ENCODE data around the gene IL11.
"Not testable (repeated sequence)": the region's sequence is repeated elsewhere in the genome, so short reads cannot be mapped to it uniquely, and the experiment has no call there.

Gene IL11

DNA sequence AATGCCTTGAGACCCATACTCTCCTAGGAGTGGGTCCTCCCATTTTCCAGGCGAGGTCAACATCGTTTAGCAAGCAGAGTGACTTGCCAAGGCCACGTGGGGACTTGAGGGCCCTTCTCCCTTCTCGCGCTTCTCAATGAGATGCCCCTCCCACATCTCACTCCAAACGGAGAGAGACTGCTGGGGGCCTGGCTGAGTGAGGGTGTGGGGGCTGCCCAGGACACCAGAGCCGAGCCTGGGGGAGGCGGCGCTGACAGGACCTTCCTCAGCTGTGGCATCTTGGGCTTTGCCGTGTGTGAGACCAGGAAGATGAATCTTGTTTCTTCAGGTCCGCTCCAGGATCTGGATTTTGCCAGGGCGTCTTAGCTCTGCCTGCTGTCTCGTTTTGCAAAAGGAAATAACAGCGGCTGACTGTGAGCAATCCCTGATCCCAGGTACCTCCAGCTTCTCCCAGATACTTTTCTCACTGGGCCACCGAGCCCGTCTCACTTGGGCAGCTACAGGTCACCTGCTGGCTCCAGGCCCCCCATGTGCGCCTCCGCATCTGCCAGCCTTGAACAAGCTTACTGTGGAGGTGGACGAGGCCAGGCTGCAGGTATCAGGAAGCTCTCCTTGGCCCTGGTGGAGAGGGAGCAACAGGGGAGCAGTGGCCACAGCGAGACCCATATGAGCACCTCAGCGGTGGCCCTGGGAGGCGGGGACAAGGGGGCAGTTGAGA is 21.8 kb downstream of the IL11 start:
- DNase-seq = no peak

DNA sequence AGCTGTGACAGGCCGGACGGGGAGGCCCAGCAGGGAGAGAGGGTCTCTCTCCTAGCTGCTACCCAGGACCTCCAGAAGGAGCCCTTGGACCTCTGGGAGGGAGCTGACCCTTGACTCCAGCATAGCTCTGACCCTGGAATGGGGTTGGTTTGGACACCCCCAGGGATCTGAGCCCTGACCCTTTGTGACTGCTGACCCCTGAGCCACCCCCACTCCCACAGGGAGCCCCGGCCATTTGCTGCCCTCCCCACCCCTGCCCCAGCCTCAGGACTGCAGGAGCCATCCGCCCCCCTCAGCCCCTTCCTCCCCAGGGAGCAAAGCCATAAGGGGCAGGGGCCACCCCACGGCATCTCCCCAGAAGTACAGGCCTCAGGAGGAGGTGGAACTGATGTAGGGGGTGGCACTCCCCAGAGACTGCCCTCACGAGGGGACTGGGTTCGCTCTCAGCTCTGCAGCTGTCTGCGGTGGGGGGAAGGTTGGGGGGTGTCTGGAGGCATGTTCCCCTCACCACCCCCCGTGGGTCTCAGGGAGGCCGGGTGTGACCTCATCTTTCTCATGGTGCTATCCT is 22.7 kb downstream of the IL11 start:
- DNase-seq = no peak

DNA sequence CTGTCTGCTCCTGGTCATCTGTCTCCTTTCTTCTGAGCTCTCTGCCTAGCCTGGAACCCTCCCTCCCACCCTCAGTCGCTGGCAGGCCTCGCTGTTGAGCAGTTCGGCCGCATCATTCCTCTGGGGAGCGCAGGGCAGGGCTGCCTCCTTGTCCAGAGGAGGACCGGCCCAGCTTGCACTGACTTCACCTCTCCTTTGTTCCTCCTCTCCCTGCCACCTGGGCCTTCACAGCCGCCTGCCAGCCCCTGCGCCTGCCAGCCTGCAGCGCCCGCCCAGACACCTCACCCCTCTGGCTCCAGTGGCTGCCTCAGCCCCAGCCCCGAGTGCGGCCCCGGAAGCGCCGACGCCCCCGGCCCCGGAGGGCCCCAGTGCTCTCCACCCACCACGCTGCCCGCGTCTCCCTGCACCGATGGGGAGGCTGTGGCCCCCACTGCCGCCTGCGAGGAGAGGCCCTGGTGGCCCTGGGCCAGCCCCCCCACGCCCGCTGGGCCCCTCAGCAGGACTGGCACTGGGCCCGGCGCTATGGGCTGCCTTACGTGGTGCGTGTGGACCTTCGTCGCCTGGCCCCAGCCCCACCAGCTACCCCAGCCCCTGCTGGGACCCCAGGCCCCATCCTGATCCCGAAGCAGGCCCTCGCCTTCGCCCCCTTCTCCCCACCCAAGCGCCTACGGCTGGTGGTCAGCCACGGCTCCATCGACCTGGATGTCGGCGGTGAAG is 23.4 kb downstream of the IL11 start:
- DNase-seq = no peak

DNA sequence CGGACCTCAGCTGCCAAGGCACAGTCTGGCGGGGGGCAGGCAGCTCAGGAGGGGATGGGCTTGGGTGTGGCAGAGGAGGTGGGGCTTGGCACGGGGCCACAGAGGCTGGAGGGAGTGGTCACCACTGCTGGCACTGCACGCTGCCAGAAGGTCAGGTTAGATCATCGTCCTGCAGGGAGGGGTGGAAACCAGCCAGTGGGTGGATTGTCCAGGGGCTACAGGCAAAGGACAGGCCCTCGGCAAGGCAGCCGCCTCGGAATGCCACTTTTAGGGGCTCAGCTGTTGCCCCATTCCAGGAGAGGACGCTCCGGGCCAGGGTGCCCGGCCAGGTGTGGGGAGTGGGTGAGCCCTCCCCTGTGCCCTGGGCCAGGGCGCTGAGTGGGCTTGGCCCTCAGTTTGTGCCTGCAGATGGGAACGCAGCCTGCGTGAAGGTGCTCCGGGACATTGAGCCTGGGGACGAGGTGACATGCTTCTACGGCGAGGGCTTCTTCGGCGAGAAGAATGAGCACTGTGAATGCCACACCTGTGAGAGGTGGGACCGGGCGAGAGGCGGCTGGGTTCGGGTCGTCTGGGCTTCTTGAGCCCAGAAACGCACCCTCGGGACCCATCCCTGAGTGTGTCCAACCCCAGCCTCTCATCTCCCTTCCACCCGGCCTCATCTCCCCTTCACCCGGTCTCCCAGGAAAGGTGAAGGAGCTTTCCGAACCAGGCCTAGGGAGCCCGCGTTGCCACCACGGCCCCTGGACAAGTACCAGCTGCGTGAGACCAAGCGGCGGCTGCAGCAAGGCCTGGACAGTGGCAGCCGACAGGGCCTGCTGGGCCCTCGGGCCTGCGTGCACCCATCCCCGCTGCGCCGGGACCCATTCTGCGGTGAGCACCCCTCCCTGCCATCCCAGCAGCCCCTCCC is 24.2 kb downstream of the IL11 start:
- DNase-seq = no peak

DNA sequence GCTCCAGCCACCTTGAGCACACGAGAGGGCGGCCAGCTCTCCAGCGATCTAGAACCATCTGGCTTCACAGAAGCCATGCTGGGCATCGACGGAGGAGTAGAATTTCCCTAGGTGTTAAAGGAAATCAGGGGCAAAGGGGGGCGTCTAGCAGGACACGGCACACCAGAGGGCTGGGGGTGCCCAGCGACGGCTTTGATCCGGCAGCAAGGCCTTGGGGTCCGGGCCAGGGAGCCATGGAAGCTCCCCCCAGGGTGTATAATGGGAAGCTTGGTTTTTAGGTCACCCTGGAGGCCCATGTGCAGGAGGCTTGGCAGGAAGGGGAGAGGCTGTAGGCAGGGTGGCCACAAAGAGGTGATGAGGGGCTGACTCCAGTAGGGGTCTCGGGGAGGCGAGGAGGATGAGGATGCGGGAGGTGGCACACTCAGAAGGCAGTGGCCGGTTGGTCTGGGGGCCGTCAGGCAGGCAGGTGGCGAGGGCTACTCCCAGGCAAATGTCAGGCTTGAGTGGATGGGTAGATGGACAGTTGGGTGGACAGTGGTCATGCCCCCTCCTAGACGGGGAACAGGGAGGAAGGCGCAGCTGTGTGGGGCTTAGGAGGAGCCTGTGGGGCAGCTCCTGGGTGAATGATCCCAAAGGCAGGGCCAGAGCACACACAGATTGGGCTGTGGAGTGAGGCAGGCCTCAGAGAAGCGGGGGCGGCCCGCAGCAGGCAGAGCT is 25.0 kb downstream of the IL11 start:
- no peak for DNase-seq

DNA sequence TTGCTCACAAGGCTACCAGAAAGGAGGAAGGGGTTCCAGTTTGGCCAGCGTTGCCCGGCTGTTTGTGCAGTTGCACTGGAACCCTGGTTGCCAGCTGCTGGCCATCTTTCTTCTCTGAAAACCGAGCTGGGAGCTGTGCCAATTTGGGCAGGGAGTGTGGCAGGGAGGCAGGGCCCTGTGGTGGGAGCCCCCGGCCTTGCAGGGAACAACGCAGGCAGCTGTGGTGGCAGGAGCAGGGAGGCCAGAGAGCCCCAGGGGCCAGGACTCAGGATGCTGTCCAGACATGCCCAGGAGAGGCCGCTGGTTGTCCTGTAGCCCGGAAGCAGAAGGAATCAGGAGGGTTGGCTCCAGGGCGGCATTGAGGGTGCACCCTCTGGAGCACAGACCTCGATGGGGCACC is 25.8 kb downstream of the IL11 start:
- no peak for DNase-seq

DNA sequence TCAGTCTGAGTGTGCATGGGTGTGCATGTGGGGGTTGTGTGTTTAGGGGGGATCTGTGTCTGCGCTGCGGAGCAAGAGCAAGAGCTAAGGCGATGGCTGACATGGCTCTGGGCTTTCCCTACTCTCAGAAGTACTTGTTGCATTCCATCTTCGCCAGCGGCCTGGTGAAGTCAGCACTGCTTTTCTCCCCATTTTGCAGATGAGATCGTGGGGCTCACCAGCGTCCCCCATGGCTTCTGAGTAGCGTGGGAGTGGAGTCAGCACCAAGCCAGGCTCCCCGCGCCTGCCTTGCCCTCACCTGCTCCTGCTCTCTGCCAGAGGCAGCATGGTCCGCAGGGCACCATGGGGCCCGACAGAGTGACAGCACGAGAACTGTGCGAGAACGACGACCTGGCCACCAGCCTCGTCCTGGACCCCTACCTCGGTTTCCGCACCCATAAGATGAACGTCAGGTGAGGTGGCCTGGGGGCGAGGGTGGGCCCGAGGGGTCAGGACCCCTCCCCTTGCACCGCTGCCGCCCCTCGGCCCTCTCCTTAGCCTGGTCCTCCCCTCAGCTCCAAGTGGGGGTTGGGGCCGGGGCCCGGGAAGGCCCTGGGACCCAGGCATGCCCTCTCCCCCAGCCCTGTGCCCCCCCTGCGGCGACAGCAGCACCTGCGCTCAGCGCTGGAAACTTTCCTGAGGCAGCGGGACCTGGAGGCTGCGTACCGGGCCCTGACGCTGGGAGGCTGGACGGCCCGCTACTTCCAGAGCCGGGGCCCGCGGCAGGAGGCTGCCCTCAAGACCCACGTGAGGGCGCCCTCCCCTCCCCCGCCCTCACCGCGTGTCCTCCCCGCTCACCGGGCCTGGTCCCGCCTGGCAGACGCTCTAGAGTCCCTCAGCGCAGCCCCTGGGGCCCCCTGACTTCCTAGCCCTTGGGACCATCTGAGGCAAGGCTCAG is 28.4 kb downstream of the IL11 start:
- no peak for DNase-seq

DNA sequence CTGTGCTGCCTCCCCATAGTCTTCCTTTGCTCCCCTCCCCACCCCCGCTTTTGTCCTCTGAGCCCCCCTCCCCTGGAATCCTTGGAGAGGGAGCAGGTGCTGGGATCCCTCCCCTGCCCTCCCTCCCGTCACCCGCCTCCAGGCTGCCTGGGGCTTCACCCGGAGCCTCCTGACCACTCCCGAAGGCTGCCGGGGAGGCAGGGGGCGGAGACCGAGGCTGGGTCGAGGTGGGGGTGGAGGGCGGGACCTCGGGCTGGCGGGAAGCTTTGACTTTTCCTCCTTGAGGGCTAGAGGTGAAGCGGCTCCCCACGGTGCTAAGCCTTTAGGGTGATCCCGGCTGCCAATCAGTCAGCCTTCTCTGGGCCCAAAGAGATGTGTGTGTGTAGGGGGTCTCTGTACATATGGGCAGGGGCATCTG is 29.1 kb downstream of the IL11 start:
- peak in 4 of 5 experiments; percentile 17 to 68 (median 46) for DNase-seq

DNA sequence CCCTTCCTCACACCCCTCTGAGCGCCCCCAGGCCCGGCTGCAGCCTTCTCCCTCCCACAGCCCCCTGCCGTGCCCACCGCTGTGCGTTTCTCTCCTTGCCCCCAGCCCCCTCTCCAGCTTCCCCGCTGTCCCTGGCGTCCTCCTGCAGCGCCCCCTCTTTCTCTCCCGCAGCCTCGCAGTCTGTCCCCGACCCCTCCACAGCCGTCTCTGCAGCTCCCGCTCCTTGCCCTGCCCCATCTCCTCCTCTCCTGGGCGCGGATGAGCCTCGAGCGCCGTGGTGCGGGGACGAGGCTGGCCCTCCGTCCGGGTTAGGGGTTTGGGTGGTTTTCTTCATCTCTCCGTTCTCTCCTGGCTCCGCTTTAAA is 29.5 kb downstream of the IL11 start:
- peak in 1 of 5 experiments; percentile 36 for DNase-seq

DNA sequence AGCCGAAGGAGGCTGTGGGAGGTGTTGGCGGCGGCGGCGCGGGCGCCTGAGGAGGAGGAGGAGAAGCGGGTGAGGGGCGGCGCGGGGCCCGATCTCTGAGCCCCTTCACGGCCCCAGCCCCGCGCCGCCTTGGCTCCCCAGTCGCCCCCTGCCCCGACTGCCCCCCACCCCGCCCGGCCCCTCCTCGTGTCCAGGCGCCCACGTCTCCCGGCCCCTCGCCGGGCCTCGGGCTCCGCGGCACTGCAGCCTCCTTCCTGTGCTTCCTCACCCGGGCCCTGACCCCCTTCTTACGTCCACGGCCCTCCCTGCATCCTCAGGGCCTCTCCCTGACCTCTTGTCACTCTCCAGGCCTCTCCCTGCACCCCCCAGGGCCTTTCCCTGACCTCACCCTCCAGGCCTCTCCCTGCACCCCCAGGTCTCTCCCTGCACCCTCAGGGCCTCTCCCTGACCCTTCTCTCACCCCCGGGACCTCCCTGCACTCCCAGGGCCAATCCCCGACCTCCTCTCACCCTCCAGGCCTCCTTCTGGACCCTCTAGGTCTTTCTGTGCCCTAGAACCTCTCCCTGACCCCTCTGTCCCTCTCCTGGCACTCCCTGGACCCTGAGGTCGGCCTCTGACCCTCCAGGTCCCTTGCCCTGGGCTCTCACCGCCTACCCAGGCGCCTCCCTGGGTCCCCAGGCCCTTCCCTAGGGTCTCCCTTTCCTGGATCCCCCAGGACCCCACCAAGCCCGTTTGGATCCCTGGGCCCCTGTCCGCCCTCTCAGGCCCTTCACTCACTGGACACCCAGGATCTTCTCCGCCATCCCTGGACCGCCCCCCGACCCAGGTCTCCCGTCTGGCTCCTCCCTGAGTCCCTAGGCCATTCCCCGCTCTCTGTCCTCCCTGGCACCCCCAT is 30.1 kb downstream of the IL11 start:
- DNase-seq = peak in 2 of 5 experiments; percentile 16 to 30

DNA sequence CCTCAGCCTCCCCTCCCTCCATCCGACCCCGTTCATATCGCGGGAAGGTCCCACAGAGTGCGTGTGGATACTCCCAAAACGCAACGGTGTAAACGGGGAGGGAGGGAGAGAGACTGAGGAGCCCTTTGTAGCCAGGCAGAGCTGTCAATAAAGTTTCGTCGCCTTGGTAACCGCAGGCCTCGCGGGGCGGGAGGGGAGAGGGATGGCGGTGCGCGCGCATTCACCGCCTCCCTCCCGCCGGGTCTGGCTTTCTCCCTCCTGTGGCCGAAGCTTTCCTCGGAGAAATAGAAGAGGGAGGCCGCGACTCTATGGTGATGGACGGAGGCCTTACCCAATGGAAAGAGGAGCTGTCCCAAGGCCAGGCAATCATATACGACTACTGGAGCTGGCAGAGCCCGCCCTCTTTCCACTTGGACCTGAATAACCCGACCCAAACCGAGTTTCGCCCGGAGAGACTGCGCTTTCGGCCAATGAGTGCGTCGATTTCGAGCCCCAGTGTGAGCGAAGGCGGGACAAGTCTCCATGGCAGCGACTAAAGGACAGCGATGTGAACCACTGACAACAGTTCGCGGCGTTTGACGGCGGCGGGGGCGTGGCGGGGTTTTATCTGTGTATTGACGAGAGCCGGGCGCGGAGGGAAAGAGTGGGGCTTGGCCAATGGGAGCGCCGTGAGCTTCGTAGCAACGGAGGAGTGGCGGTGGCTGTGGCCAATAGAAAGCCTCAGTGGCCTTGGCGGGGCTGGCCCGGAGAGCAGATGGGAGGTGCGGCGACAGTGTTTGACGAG is 31.0 kb downstream of the IL11 start, which contains the start of gene KMT5C:
KMT5C (plus strand) TSS at position 772 of the 784 bp plus-strand sequence. CDS start 2,061 bp downstream, outside the sequence.
- DNase-seq = peak; percentile 100

DNA sequence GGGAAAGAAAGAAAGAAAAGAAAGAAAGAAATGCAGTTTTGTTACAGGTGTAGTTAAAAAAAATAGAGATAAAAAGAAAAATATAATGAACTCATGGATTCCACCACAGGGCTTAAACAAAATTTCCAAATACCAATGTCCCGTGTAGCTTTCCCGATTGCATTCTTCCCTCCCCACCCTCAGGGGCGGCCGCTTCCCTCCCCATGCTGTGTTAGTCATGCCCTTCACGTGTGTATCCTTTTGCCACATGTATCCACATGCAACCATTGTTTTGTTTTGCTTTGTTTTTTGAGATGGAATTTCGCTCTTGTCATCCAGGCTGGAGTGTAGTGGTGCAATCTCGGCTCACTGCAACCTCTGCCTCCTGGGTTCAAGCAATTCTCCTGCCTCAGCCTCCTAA is 34.2 kb downstream of the IL11 start:
- DNase-seq = no peak

DNA sequence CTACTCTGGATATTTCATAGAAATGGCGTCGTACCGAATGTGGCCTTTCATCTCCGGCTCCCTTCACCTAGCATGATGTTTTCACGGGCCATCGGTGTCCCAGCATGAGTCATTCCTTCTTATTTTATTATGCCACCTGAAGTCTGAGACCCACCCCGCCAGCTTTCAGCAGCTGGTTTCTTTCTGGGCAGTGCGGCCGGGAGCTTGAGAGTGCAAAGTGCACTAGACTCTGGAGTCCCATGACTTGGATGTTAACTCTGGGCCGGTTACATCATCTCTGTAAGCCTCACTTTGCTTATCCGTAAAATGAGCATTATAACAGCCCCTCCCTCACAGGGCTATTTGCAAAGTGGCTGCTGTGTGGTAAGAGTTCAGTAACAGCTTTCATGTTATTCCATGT is 36.4 kb downstream of the IL11 start:
- no peak for DNase-seq

DNA sequence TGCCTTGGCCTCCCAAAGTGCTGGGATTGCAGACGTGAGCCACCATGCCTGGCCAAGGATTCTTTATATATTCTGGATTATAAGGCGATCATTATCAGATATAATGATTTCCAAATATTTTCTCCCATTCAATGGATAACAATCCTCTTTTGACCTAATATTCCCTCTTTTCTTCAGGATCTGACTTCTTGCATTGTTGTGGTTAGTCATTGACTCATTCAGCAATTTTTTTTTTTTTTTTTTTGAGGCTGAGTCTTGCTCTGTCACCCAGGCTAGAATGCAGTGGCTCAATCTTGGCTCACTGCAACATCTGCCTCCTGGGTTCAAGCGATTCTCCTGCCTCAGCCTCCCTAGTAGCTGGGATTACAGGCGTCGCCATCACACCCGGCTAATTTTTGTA is 40.5 kb downstream of the IL11 start:
- not testable (repeated sequence) for DNase-seq

DNA sequence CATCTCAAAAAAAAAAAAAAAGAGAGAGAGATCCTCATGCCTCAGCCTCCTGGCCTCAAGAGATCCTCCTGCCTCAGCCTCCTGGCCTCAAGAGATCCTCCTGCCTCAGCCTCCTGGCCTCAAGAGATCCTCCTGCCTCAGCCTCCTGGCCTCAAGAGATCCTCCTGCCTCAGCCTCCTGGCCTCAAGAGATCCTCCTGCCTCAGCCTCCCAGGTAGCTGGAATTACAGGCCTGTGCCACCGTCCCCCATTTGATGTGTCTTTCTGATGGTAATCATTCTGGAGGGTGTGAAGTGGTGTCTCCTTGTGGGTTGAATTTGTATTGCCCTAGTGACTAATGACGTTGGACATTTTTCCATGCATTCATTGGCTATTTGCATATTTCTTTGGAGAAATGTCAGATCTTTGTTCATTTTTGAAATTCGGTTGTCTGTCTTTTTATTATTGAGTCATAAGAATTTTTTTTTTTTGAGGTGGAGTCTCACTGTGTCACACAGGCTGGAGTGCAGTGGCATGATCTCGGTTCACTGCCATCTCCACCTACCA is 41.4 kb downstream of the IL11 start:
- DNase-seq = peak in 1 of 5 experiments; percentile 38

DNA sequence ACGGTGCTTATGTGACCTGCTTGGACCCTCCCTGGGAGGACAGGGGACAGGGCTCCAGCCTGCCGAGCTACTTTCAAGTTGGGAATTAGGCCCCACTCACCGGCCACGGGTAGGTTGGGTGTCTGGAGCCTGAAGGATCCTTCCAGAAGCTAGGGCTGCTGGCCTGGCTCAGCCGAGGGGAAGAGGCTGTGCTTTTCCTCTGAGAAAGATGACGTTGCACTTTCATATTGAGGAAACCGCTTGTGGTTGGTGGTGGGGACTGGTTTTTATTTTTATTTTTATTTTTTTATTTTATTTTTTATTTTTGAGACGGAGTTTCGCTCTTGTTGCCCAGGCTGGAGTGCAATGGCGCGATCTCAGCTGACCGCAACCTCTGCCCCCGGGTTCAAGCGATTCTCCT is 45.1 kb downstream of the IL11 start, which contains the start of gene TMEM150B:
TMEM150B (minus strand) TSS at position 170 of the 400 bp plus-strand sequence. CDS start 4,305 bp downstream, outside the sequence.
- DNase-seq = peak in 1 of 5 experiments; percentile 39

DNA sequence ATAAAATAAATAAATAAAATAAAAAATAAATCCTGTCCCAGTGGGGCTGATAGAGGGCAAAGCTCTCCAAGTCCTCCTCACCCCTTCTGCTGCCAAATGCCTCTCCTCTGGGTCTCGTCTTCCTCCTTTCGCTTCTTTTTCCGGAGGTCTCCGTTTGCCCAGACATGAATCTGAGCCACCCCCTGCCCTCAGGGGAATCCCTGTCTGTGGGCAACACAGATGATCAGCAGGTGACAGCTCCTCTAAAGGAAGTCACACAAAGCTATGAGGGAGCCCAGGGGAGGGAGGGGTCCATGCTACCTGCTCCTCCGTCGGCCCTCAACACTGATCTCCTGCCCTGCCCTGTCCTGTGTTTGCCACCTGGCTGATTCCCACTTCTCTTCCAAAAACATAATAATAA is 45.6 kb downstream of the IL11 start:
- no peak for DNase-seq

DNA sequence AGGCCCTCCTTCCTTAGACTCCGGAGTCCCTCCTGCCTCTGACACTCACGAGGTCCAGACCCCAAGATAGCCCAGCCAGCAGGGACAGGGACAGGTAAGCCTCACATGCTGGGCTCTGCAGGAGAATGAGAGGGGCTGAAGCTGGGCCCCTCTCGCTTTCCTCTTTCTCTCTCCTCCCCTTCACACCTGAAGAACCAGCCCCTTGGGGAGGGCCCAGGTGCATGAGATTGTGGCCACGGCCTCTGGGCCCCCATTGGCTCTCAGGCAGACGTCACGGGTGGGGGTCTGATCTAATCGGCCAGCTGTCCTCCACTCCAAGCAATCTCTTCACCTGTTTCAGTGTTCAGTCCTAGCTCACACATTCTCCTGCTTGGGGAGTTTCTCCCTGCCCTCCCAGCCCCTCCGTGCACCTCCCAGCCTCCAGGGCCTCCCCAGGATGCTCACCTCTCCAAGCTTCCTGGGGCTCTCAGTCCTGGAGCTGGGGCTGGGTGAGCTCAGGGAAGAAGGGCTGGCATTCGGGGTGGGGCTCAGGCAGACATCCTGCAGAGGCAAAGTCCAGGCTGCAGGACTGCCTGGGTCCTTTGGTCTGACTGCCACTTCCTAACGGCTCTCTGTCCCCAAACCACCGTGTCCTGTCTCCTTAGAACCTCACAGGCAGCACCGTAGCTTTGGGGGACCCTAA is 47.9 kb downstream of the IL11 start:
- DNase-seq = no peak

Data from T-helper 2 cell (primary cell).